NCI-H146 treated with DMSO at 0.1 percent for 48 hours (cell line): ENCODE data around the gene MDFIC.

Experiments used
- DNase-seq: peaks from one replicate; lab custom pipeline; 2025; ENCODE audit not compliant: unreplicated experiment; lab: John Stamatoyannopoulos, UW

Gene MDFIC

GRCh38 chr7:114988755-114989375 is 67.0 kb downstream of the MDFIC start:
- no peak for DNase-seq

- no peak for DNase-seq
These were observed 67.6 kb downstream of the MDFIC start for GRCh38 chr7:114989531-114989930.

- no peak for DNase-seq
These were observed 75.9 kb downstream of the MDFIC start for GRCh38 chr7:114997487-114998404.

GRCh38 chr7:115004121-115004520 is 82.2 kb downstream of the MDFIC start:
- no peak for DNase-seq

GRCh38 chr7:115005251-115005650 is 83.4 kb downstream of the MDFIC start:
- DNase-seq = no peak

DNA sequence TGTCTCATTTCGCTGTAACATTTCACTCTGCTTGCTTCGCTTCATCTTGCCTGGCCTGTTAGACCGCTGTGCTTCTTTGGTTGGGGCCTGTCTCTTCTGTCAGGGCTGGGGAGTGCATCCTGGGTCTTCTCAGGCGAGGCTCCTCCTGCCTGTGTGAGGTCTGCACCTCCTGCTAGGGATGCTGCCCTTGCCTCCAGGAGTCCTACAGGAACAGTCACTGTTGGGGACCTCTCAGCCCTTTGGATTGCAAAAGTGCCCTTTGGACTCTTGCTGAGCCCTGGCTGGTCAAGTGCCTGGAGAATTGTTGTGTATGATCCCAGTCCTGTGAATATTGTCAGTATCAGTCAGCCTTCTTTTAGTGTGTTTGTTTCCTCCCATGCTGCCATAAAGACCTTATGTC is 84.1 kb downstream of the MDFIC start:
- no peak for DNase-seq

DNA sequence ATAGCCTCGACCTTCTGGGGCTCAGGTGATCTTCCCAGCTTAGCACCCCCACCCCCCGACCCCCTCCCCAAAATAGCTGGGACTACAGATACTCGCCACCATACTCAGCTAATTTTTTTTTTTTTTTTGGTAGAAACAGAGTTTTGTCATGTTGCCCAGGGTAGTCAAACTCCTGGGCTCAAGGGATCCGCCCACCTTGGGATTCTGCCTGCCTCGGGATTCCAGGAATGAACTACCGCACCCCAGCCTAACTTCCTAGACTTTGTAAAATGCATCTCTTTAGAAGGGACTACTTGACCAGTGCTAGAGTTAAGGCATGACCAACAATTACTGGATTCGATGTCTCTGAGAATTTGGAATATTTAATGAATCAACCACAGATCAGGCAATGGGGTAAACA is 85.9 kb downstream of the MDFIC start:
- no peak for DNase-seq

GRCh38 chr7:115008465-115009114 is 86.7 kb downstream of the MDFIC start:
- no peak for DNase-seq

DNA sequence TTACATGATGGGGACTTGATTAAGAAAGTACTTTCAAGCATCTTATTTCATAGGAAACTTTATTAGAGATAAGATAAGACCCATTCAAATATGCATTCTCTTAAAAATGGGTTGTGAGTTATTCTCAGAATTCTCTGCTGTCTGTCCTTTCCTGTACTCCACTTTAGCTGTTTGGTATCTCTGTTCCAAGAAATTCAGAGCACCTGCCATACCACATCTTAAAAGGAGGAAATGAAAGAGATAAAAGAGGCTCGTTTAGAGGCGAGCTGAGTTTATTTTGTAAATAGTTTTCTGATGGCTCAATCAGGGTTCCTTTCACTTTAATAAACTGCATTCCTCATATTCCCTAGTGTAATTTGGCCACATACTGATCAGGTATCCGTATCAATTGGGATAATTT is 87.2 kb downstream of the MDFIC start:
- no peak for DNase-seq

GRCh38 chr7:115009736-115010440 is 88.0 kb downstream of the MDFIC start:
- no peak for DNase-seq

DNA sequence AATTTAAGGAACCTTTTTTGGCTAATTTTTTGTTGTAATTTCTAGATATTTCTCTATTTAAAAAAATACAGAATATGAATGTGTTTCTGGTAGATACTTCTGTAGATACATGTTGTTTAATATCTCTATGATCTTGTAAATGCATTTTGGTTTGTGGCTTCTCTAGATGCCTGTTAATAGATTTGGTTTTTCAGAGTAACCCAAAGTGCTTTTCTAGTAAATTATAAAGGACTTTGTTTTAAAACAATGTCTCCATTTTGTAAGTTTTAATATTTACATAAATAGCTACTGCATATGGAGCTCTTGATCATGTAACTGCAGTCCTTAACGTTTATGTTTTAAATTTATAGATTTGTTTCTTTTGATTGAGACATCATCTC is 88.5 kb downstream of the MDFIC start:
- DNase-seq = no peak

GRCh38 chr7:115013886-115014285 is 92.0 kb downstream of the MDFIC start:
- no peak for DNase-seq

DNA sequence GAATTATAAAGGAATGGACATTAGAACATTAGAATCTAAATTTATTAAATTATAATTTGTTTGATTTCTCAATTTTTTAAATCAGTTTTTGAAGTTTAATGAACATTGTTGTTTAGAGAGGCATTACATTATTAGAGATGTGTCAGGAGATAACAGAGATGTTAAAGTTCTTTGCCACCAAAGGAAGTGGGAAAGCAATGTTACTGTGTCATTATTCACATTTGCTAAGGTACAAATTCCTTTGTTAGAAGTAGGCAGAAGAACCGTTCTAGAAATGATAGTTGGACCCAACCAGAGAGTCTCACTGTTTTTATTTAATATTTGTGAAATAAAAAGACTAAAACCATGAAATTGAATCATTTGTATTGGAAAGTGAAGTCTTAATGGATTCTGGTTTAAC is 92.9 kb downstream of the MDFIC start:
- no peak for DNase-seq

DNA sequence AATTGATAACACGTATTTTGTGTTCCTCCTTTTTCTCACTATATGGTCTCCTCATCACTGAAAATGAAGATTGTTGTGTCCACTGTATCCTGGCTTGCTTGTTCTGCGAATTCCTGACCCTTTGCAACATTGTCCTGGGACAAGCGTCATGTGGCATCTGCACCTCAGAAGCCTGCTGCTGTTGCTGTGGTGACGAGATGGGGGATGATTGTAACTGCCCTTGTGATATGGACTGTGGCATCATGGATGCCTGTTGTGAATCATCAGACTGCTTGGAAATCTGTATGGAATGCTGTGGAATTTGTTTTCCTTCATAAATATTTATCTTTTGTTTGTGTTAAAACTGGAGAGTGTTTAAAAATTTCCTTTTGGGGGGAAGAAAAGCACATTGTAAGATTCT is 93.7 kb downstream of the MDFIC start:
- DNase-seq = no peak

- no peak for DNase-seq
These were observed 98.2 kb downstream of the MDFIC start for GRCh38 chr7:115019882-115020605.

DNA sequence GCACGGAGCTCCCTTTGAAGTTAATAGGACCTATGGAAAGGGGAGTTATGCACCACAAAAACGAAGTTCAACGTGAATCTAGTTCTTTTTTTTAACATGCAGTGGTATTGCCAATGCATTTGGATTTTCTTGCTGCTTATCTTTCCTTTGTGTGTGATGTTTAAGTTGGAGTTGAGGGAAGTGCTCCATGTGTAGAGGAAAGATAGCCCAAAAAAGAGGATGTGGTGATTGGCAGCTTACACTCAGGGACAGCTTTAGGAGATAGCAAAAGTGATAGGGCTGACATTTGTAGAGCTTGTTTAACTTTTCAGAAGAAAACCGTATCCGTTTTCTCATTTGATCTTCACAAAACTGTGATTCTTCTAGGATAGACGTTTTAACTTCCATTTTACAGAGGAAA is 101.3 kb downstream of the MDFIC start:
- DNase-seq = no peak

GRCh38 chr7:115024276-115024675 is 102.4 kb downstream of the MDFIC start:
- DNase-seq = no peak

DNA sequence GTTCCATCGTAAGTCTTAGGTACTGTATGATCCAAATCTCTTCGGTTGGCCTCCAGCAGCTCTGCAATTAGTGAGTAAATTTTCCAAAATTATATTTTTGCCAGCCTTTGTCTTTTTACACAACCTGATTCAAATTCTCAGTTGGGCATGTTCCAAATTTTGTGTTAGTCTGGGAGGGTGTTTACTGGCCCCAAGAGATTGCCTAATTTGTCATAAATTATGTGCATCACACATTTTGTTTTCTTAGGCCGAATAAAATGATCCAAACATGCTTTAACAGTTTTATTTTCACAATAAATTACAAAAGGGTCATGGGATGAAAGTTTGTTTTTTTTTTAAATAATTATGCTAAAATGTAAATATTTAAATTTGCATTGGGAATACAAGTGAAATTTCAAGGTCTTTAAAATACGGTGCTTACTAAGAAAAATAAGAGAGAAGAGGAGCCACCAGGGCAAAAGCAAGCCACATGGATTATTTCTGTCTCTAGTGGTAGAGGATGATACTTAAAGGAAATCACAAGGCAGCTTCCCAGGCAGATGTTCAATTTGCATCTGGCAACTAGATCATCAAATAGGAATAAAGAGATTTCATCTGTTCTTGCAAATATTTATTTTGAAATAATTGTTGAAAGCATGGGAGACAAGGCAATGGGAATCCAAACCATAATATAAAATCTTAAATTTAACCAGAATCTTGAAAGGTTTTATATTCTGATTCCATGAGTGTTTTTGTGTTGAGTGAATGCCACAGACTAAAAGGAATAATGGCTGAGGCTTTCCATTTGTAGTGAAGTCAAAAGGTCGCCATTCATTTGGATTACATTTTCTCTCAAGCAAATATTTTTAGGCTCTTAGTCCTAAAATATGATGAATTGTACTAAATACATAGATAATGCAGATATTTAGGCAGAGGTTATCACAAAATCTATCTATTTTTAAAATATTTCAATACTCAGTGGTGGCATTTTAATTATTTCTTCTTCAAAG is 111.1 kb downstream of the MDFIC start:
- DNase-seq = no peak

- no peak for DNase-seq
These were observed 112.1 kb downstream of the MDFIC start for GRCh38 chr7:115033917-115034459.
